SIG-M5 treated with dmso at 0.1 percent for 504 hours (cell line): ENCODE data around the gene ITPR3.

ENCODE experiments used
- DNase-seq: peaks from one replicate; lab custom pipeline; 2025; ENCODE audit not compliant: unreplicated experiment; lab: John Stamatoyannopoulos, UW

Gene ITPR3

GRCh38 chr6:33729059-33729458, 107.9 kb downstream of the ITPR3 start:
- no peak for DNase-seq

- DNase-seq: no peak
Measured at GRCh38 chr6:33730611-33731010, 109.5 kb downstream of the ITPR3 start.

- no peak for DNase-seq
Measured at GRCh38 chr6:33731035-33731434, 109.9 kb downstream of the ITPR3 start.

DNA sequence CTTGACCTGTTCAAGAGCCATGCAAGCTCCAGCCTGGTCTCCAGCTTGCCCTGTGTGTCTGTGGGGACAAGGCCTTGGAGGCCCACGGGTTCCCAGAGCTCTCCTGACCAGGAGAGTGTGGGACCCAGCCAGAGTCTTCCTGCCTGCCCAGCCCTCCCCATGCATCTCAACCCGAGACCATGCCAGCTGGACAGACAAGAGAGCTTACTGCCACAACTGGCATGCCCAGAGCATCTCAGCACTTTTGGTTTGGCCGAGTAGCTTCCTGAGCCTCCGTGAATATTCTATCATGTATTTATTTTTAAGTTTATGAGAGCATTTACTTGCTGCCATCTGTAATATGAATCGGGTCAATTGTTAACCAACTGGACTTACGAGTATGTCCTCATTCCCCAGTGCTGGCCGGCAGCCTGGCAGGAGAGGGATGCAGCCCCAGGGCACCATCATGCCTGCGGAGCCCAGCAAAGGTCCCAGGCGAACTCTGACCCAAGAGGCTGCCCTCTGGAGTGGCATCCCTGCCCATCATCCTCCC, 110.7 kb downstream of the ITPR3 start:
- peak; percentile 36 for DNase-seq

- no peak for DNase-seq
Measured at GRCh38 chr6:33732385-33732784, 111.3 kb downstream of the ITPR3 start.

DNA sequence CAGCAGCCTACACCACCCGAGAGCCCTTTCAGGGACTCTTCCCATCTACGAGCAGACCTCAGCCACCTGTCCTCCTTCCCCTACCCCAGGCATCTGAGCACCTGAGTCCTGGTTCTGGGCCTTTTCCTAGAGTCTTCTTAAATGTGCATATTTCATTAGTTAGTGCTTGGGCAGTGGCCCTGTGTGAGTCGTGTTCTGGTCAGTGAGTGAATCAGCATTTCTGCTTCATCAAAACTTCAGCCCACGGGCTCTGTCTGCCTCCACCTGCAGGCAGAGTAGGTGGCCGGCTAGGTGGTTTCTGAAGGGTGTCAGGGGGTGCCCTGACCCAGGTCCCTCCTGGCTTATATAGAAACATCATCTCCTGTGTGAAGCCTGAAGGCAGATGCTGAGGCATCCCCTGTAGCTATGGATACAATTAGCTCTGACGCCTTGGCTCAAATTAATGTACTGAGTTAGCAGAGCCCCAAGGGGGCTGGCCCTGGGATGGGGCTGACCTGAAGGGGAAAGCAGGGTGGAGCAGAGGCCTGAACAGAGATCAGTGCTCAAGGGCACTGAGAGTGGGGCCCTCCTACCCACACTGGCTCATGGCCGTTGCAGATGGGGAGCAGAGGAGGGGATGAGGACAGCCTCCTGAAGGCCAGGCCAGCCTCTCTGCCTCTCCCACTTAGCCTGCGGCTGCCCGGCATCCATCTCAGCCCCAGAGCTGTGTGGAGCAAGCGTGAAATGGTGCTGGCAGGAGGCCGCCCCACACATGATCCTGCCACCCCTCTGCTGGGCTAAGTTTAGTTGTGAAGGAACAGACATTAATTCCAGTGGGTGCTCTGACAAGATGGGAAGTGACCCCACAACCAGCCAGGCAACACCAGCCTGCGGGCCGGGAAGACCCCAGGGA, 111.9 kb downstream of the ITPR3 start:
- no peak for DNase-seq

- no peak for DNase-seq
Measured at GRCh38 chr6:33733709-33734007, 112.5 kb downstream of the ITPR3 start.

DNA sequence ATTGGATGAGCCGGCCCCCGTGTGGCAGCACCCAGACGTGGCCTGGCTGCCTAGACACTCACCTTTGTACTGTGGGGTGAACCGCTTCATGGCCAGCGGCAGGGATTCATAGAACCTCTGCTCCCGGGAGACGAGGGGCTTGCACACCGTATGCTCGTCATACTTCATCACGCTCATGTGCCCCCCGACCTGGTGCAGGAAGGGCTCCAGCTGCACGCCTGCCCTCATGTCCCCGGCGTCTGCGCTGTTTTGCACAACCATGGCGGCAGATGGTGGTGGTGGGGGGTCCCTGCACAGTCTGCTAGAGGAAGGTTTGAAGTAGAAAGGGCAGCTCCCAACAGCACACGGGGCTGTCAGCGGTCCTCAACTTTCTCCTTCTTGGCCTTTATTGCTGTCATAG, 114.1 kb downstream of the ITPR3 start:
- no peak for DNase-seq

- DNase-seq: no peak
Measured at GRCh38 chr6:33737267-33738026, 116.3 kb downstream of the ITPR3 start.

GRCh38 chr6:33738153-33738552, 117.0 kb downstream of the ITPR3 start:
- no peak for DNase-seq

GRCh38 chr6:33738879-33739278, 117.8 kb downstream of the ITPR3 start:
- no peak for DNase-seq

GRCh38 chr6:33739571-33739970, 118.4 kb downstream of the ITPR3 start:
- no peak for DNase-seq

DNA sequence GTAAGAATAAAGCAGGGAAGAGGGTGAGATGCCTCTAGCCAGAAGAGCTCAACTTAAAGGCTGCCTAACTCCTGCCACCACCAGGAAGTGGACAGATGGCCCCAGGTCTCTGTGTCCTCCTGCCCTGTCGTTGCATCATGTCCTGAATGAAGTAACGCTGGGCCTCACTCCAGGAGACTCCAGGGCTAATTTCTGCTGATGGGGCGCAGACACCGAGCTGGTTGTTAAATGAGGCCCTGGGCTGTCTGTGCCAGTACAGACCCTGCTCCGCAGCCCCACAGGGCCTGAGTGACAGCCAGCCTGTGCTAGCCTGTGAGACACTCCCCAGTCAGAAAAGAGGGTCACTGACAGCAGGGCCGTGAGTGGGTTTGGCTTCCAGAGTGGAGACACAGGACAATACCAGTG, 119.1 kb downstream of the ITPR3 start:
- DNase-seq: peak; percentile 15

- DNase-seq: no peak
Measured at GRCh38 chr6:33740794-33741193, 119.7 kb downstream of the ITPR3 start.

- DNase-seq: no peak
Measured at GRCh38 chr6:33742092-33742491, 121.0 kb downstream of the ITPR3 start.

DNA sequence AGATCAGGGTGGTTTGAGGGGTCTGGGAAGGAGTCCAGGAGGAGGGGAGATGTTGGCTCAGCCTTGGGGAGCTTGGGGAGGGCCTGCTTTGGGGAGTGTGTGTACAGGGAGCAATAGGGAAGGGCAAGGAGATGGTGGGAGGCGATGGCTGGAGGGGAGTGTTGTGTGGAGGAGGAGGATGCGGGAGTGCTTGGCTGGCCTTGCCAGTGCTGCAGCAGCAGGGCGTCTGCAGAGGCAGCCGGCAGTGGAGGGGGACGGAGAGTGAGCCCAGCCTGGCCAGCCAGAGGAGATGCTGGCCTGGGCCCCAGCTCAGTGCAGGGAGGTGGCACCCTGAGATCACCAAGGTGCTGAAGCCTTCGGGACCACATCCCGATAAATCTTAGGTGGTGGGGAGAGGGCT, 121.7 kb downstream of the ITPR3 start:
- DNase-seq: no peak

- DNase-seq: peak; percentile 64
Measured at GRCh38 chr6:33744001-33744848, 123.1 kb downstream of the ITPR3 start.

DNA sequence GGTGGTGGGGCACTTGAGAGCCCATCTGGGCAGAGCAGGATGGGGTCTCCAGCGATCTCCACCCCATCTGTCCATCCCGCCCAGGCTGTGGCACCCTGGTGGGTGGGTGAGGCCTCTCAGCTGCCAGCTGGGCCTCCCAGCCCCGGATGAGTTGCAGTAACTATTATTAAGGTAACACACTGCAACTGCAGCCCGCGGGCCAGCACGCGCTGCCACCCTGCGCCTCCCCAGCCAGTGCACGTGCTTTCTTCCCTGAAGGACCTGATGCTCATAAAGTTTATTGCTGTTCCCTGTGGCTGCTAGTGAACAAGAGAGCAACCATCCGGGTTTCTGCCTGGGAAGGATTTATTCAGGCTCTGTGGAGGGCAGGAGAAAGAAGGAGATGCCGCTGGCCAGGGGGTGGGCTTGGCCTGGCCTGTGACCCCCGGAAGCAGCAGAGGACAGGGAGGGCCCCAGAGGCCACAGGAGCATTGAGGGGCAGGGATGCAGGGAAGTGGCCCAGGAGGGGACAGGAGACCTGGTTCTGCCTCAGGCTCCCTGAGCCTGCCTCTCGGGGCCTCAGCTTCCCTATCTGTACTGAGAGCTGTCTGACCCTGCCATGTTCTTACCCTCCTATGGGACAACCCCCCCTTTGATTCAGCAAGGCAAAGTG, 123.9 kb downstream of the ITPR3 start:
- no peak for DNase-seq

DNA sequence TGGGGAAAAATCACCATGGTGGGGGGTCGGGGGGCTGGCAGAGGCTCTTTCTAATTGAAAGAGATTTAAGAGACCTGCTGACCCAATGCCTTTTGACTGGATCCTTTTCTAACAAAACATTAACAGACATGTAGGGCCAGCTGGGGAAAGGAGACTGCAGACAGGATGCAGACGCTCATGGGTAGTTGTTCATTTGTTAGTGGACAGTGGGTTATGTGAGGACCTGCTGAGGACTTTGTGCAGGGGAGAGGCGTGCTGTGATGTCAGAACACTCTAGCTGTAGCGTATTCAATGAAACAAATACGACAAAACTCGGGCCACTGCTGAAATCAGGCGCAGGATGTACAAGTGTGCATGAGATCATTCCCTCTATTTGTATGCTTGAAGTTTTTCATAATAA, 124.4 kb downstream of the ITPR3 start:
- DNase-seq: no peak
